PFSK-1 (cell line): ENCODE measurements around the gene EEF1G.

Experiments
- POLR2AphosphoS5 ChIP-seq: IDR thresholded peaks from 2 replicates; pipeline ENCODE4 v1.6.1; 2012; ENCODE audit warnings: low read depth, mild to moderate bottlenecking, control low read depth, low read length, moderate library complexity
- TAF1 ChIP-seq: IDR thresholded peaks from 2 replicates; pipeline ENCODE4 v1.6.1; 2012; ENCODE audit warnings: low read length, control low read depth, borderline replicate concordance; ENCODE audit not compliant: insufficient read depth

GRCh38 chr11:62545437-62546243, 28.1 kb downstream of the EEF1G start:
- TF ChIP-seq POLR2AphosphoS5 = peak; percentile 4; the same call in 1 of the 2 replicates
- peak; percentile 81; the same call in 1 of the 2 replicates for TF ChIP-seq TAF1
